NOMO-1 (cell line): ENCODE measurements around the gene DOCK8.

ENCODE experiments used
- DNase-seq, 2 experiments: peaks; one replicate each; lab custom pipeline; 2025; ENCODE audit not compliant: unreplicated experiment in 2 of 2; lab: John Stamatoyannopoulos, UW

DOCK8 gene

GRCh38 chr9:304106-304505 lies 89.4 kb downstream of the DOCK8 start:
- no peak for DNase-seq

GRCh38 chr9:304519-305185 lies 90.0 kb downstream of the DOCK8 start:
- DNase-seq, result no peak

GRCh38 chr9:306907-307306 lies 92.2 kb downstream of the DOCK8 start:
- peak; percentile 16 to 19 for DNase-seq

- no peak for DNase-seq
These were observed 97.2 kb downstream of the DOCK8 start for GRCh38 chr9:311841-312240.

- DNase-seq, result no peak
These were observed 98.1 kb downstream of the DOCK8 start for GRCh38 chr9:312596-313320.

DNA sequence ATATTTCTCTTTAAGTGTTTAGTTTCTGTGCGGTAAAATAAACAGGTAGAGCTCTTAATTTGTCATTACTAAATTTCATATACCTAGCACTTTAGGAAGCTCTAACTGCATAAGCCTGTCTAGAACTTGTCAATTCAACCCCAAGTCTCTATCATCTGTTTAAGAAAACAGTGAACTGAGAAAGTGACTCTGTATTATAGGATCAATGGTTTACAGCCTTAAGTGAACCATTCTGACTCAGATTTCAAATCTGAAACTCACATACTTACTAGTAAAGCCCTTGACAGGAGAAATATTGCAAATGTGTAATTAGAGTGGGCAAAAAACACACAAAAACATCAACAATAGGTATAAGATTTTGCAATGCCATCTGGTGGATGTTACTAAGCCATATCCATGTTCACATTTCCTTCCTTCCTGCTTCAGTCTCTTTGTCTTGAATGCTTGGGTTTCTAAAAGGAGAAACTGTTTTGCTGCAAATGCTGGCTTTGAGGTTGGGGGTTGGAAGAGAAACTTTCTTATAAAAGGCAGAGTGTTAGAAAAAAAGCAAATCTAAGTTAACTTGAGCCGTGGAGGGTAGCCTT lies 101.8 kb downstream of the DOCK8 start:
- no peak for DNase-seq

DNA sequence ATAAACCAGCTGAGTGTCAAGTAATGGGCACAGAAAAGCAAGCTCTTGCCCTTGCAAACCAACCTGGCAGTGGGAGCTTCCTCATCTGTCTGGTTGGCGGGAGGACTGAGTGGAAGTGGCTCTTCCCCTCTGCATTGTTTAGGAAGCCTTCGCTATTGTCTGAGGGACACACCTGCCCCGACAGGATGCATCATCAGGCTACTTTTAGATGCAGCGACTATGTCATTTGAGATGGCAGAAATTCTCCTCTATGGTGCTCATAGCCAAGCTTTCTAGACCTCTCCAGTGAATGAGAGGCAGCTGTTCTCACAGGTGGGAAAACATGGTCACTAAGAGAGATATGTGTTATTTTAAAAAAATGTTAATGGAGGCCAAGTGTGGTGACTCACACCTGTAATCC lies 104.0 kb downstream of the DOCK8 start:
- DNase-seq, result no peak

GRCh38 chr9:324971-325370 lies 110.3 kb downstream of the DOCK8 start:
- DNase-seq, result no peak

GRCh38 chr9:326667-327066 lies 112.0 kb downstream of the DOCK8 start:
- DNase-seq, result no peak

DNA sequence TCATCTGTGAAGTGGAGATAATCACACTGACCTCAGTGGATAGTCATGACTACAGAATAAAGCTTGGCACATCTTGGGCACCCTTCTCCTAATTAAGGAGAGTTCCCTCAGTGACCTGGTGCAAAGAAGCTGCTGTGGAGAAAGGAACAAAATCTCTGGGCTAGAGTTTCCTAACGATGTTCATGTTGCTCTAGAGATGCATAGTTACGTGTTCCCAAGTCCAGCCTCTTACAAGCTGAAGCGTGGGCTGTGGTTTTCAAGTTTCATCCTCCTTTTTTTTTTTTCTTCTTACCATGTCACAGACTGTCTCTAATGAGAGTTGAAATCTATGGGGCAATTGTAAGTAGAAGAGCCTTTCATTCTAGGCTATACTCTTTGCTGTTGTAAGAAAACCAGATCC lies 113.8 kb downstream of the DOCK8 start:
- DNase-seq, result no peak

- DNase-seq, result no peak
These were observed 116.5 kb downstream of the DOCK8 start for GRCh38 chr9:331197-331596.

DNA sequence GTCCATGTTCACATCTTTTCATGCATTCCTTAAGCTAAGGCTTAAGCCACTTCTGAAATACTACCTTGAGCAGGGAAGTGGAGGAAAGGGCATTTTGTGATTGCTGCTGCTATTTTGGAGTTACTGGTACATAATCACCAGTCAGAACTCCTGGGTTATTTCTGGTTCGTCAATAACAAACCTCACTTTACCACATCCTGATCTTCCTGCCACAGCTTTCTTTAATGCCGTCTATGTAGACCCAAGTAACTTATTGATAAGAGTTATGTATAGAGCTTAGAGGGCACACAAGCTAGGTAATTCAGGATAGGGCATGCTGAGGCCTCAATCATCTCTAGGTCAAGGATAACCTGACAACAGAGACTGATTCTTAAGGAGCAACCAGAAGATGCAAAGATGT lies 120.7 kb downstream of the DOCK8 start:
- DNase-seq, result no peak

DNA sequence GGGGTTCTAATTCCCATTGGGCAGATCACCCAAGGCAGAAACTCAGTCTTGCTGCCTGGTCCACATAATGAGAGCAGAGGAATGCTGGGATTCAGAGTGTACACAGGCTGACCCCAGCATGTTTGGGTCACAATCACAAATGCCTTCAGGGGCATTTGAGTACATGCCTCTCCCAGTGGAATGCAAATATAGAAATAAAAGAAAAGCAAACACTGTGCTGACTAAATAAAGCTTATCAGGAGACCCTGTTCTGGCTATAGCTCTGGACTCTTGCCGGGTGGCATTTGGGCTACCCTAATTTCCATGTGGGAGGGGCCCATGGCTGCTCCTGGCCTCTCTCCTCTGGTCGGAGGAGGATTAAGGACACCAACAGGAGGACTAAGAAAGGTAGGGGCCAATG lies 121.4 kb downstream of the DOCK8 start:
- DNase-seq, result no peak

DNA sequence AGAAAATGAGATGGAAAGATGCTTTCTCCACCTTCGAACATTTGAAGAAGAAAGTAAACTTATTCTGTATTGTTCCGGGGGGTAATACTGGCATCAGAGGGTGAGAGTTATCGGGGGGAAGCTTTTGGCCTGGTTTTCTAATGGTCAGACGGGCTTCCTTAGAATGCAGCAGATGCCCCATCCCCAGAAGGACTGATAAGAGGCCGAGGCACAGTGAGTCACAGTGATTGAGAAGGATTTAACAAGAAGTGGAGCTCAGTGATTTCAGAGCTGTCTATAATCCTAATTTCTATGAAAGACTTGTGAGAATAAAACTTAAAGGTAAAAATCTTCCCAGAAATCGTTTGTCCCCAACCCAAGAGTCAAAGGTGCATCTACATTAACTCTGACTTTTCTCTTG lies 123.9 kb downstream of the DOCK8 start:
- DNase-seq, result no peak

DNA sequence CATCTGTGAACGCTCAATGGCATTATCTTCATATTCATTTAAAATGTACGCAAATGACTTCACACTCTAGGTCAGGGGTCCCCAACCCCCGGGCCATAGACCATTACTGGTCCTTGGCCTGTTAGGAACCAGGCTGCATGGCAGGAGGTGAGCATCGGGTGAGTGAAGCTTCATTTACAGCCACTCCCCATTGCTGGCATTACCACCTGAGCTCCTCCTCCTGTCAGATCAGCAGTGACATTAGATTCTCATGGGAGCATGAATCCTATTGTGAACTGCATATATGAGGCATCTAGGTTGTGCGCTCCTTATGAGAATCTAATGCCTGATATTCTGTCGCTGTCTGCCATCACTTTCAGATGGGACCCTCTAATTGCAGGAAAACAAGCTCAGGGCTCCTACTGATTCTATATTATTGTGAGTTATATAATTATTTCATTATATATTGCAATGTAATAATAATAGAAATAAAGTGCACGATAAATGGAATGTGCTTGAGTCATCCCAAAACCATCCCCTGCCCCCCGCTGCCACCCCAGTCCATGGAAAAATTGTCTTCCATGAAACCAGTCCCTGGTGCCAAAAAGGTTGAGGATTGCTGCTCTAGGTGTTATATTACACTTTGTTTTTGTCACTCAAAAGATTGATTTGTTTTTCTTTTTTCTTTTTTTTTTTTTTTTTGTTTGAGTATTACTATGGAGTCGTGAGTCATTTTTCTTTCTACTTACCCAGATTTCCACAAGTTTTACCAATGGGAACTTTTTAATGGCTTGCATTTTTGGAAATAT lies 127.2 kb downstream of the DOCK8 start:
- DNase-seq, result no peak

DNA sequence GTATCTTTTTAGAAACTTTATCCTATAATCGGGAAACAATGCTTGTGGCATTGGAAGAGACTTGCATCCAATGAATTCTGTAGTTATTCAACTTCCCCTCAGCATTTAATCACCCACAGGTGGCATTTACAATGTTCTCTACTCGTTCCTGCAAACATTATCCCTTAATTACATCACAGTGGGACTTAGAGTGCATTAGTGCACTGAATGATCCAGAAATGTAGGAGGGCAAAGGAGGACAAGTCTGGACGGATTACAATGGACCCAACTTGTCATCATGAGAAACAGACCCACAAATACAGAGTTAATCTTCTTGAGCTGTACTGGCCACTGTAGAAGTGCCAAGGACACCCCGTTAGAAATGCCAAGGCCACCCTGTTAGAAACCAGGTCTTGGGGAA lies 129.1 kb downstream of the DOCK8 start:
- DNase-seq, result no peak

- no peak for DNase-seq
These were observed 131.5 kb downstream of the DOCK8 start for GRCh38 chr9:346111-346571.

- DNase-seq, result no peak
These were observed 133.1 kb downstream of the DOCK8 start for GRCh38 chr9:347667-348292.

- DNase-seq, result no peak
These were observed 135.7 kb downstream of the DOCK8 start for GRCh38 chr9:350384-350783.

DNA sequence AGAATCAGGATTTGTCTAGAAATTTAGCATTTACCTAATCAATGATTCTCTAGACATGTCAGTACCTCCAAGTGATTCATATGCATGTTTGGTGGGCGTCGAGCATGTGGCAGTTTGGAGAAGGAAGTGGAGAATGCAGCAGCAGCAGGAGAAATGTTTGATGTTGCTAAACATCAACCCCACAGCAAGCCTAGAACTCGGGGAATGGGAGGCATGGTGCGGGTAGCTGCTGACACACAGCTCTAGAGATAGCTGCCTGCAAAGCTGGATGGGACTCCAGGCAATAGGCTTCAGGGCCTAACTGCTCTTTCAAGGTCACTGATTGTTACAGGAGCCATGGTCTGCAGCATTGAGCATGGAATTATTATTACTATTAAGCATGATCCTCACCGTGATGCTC lies 137.3 kb downstream of the DOCK8 start:
- DNase-seq, result no peak

DNA sequence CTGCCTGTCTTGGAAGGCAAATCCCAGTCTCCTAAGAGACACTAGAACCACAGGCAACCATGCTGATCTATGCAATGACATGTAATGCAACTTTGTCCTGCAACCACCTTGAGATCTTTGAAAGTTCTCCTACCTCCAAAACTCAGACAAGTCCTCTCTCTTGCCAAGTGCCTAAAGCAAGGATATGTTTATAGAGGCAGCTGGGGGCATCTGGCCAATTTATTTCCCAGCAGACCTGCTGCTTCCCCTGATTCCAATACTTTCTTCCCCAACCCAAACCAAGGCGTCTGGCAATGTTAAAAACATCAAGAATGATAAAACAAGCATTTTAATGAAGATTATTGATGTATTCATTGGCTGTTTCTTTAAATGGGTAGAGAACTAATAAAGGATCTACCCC lies 138.4 kb downstream of the DOCK8 start:
- DNase-seq, result no peak
